Nephron (organoid): Measurements from ENCODE around the gene PLIN5.

Experiments
- H3K27ac Mint-ChIP-seq, 3 experiments: 2 replicates each; pipeline ENCODE4 v1.8.0; 2020; ENCODE audit warnings: mixed read lengths in 3 of 3, mild to moderate bottlenecking in 2 of 3, moderate library complexity in 1 of 3
- H3K27me3 Mint-ChIP-seq: 2 replicates; pipeline ENCODE4 v1.8.0; 2021; ENCODE audit warnings: low read depth, mild to moderate bottlenecking, moderate library complexity, mixed read lengths
- H3K36me3 Mint-ChIP-seq: 2 replicates; pipeline ENCODE4 v1.8.0; 2020; ENCODE audit warnings: low read depth, mixed read lengths
- H3K4me1 Mint-ChIP-seq: 2 replicates; pipeline ENCODE4 v1.8.0; 2020; ENCODE audit warnings: mixed read lengths
- H3K4me3 Mint-ChIP-seq, 3 experiments: 2 replicates each; pipeline ENCODE4 v1.8.0; 2020; ENCODE audit warnings: mild to moderate bottlenecking in 3 of 3, mixed read lengths in 3 of 3, moderate library complexity in 2 of 3
- H3K9me3 Mint-ChIP-seq: 2 replicates; pipeline ENCODE4 v1.8.0; 2020; ENCODE audit warnings: mixed read lengths
- TF ChIP-seq, protein P1 (sequence below), 3 experiments: fragments of 200-600 bp; sonication (generic); IDR thresholded peaks; one replicate each; pipeline ENCODE4 v1.5.0; 2021; ENCODE audit warnings: antibody characterized with exemption in 3 of 3; ENCODE audit not compliant: unreplicated experiment in 3 of 3

PLIN5 gene

DNA sequence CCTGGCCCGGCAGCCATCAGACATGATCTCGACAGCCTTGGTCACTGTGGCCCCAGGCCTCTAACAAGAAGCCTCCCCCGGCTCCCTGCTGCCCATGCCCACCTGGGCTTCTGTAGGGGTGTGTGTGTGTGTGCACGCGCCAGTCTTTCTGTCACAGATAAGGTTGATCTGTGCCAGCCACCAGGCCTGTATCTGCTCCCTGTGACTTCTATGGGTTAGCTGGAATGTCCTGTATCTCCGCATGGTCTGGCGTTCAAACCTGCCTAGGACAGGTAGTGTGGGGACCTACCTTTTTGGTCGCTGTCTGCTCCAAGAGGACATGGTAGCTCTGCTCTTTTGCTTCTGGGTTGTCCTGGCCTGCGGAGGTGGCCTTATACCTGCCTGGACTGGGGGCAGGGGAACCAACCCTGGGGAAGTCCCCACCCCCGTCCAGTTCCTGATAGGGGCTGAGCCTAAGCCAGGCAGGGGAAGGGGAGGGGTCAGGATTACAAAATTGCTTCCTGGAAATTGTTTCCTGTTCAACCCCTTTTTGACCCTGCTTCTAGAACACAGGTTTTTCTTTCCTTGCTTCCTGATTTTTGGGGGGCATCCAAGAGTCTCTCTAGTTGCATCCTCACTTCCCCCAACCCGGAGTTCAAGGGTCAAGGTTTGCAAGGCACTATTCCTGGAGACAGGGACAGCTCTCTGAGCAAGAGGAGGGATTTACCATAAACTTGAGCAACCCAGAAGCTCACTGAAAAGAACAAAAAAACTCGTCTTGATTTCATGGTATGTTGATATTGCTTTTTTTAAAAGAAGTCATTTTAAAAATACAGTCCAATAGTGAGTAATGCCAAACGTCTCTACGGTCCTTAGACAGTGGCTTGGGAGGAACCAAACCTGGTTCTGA, 4.9 kb upstream of the PLIN5 start, which contains the start of gene LRG1:
Gene LRG1, minus strand, starts transcription at position 344 of the 889 bp plus-strand sequence. Its CDS starts 23 bp downstream, at position 321.
- Mint-ChIP-seq H3K27ac (peak within 1 kb of the TSS in 2 of 3 experiments; percentile 40 to 53), H3K36me3 (no peaks in the 10 kb centered on the region), H3K27me3 (peaks cover 14% of the 10 kb centered on the region), H3K4me3 (peak within 1 kb of the TSS in 1 of 3 experiments; percentile 11), H3K9me3 (no peaks in the 10 kb centered on the region), H3K4me1 (peaks cover 8% of the 10 kb centered on the region)
- TF ChIP-seq, protein P1, sequence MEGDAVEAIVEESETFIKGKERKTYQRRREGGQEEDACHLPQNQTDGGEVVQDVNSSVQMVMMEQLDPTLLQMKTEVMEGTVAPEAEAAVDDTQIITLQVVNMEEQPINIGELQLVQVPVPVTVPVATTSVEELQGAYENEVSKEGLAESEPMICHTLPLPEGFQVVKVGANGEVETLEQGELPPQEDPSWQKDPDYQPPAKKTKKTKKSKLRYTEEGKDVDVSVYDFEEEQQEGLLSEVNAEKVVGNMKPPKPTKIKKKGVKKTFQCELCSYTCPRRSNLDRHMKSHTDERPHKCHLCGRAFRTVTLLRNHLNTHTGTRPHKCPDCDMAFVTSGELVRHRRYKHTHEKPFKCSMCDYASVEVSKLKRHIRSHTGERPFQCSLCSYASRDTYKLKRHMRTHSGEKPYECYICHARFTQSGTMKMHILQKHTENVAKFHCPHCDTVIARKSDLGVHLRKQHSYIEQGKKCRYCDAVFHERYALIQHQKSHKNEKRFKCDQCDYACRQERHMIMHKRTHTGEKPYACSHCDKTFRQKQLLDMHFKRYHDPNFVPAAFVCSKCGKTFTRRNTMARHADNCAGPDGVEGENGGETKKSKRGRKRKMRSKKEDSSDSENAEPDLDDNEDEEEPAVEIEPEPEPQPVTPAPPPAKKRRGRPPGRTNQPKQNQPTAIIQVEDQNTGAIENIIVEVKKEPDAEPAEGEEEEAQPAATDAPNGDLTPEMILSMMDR (IDR thresholded peaks at IDR 0.05; ENCODE audit: unreplicated experiment in 3 of 3): no peak

DNA sequence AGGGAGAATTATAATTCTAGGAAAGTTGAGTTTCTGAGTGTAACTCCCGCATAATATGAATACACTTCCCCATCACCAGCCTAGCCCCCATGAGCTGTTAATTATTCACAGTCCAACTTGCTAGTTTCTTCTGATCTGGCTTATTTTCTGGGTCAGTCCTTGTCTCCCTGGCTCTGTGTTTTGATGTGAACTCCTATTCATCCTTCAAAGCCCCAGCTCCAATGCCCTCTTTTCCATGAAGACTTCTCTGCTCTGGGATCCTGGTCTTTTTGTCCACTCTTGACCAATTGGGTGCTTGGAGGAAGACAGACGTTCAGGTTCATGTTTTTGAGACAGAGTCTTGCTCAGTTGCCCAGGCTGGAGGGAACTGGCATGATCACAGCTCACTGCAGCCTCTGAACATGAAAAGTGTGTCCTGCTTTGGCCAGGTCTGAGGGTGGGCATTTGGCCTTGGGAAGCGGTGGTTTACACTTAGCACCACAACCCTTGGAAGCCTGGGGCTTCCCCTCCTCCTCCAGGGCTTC, 4.2 kb upstream of the PLIN5 start:
- peaks cover 14% of the 10 kb centered on the region for H3K27me3 Mint-ChIP-seq
- H3K4me3 Mint-ChIP-seq: no peak overlapping the region
- peaks cover 8% of the 10 kb centered on the region for H3K4me1 Mint-ChIP-seq
- TF ChIP-seq, protein P1 (IDR thresholded peaks at IDR 0.05; ENCODE audit: unreplicated experiment in 3 of 3): no peak
- H3K27ac Mint-ChIP-seq: no peak overlapping the region
- no peaks in the 10 kb centered on the region for H3K9me3 Mint-ChIP-seq
- H3K36me3 Mint-ChIP-seq: no peaks in the 10 kb centered on the region

DNA sequence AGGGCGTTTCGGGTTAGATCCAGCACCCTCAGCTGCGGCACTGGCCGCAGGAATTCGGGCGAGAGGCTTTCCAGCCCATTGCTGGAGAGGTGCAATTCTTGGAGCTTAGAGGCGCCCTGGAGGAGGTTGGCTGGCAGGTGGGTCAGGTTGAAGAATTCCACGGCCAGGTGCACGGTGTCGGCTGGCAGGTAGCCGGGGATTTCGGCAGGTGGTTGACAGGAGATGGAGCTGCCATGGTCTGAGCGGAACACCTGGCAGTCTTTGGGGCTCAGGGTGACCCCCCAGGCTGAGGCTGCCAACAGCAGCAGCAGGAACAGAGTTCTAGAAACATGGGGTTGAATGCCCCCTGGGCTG, 3.6 kb upstream of the PLIN5 start:
- H3K36me3 Mint-ChIP-seq: no peaks in the 10 kb centered on the region
- TF ChIP-seq, protein P1 (IDR thresholded peaks at IDR 0.05; ENCODE audit: unreplicated experiment in 3 of 3): no peak
- H3K27ac Mint-ChIP-seq: no peak overlapping the region
- no peaks in the 10 kb centered on the region for H3K9me3 Mint-ChIP-seq
- no peak overlapping the region for H3K4me3 Mint-ChIP-seq
- H3K4me1 Mint-ChIP-seq: peaks cover 8% of the 10 kb centered on the region
- H3K27me3 Mint-ChIP-seq: peaks cover 15% of the 10 kb centered on the region

DNA sequence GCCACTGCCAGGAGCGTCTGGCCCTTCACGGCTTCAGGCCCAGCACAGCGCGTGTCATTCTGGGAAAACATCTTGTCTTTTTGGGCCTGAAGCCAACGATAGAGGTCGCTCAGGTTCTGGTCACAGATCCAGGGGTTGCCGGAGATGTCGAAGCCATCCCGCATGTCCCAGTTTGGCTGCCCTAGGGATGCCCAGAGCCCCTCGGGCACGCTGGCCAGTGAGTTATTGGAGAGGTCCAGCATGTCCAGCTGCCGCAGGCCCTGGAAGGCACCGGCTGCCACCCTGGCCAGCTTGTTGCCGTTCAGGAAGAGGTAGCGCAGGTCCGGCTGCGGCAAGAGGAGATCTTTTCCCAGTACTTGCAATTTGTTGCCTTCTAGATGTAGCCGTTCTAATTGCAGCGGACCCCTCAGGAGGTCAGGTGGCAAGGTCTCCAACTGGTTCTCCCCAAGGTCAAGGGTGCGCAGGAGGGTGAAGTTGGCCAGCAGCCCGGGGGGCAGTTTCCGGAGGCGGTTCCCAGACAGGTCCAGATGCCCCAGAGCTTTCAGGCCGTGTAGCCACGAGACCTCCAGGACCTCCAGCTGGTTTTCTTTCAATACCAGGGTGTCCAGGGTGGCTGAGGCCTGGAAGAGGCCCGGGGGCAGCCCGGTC, 3.1 kb upstream of the PLIN5 start:
- TF ChIP-seq, protein P1 (IDR thresholded peaks at IDR 0.05; ENCODE audit: unreplicated experiment in 3 of 3): no peak

DNA sequence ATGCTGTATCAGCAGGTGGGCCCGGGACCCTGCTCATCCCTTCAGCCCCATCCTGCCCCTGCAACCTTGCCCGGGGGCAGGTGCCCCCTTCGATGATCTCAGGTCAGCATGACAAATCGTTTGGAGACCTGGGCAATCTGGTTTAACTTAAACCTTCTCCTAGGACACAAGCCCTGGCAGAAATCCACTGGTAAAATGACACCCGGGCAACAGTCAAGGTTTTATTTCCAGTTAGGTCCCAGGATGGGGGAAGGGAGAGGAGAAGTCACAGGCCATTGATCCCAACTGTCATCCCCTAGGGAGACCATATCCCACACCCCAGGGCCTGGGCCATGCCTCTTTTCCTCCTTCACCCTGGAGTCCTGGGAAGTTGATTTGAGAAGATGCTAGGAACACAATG, 1.8 kb upstream of the PLIN5 start:
- Mint-ChIP-seq H3K27me3 (peaks cover 21% of the 10 kb centered on the region), H3K4me1 (peaks cover 8% of the 10 kb centered on the region), H3K36me3 (no peaks in the 10 kb centered on the region), H3K4me3 (peak overlapping the region in 1 of 3 experiments; percentile 5), H3K27ac (peak overlapping the region in 1 of 3 experiments; percentile 28), H3K9me3 (no peaks in the 10 kb centered on the region)
- TF ChIP-seq, protein P1 (IDR thresholded peaks at IDR 0.05; ENCODE audit: unreplicated experiment in 3 of 3): no peak

More for the DNA sequence above, 3.1 kb upstream of the PLIN5 start:
- peaks cover 20% of the 10 kb centered on the region for H3K27me3 Mint-ChIP-seq
- H3K27ac Mint-ChIP-seq: no peak overlapping the region
- H3K4me1 Mint-ChIP-seq: peaks cover 8% of the 10 kb centered on the region
- no peaks in the 10 kb centered on the region for H3K36me3 Mint-ChIP-seq
- no peak overlapping the region for H3K4me3 Mint-ChIP-seq
- H3K9me3 Mint-ChIP-seq: no peaks in the 10 kb centered on the region
